ENCODE measurements around the gene PDE10A. TPM values are rescaled to one million over a fixed set of nuclear protein-coding genes. Genes with fewer than 3 reads are reported as not detected.

PDE10A gene
- total and polyA plus RNA-seq, 2 of the 8 experiments (the other 6 are each of a cell fraction or from before 2014, with no cell fraction given) = 1.1 to 2.4 TPM

GRCh38 chr6:165678904-165679303 lies 15.9 kb upstream of the PDE10A start (continued):
- TF ChIP-seq CHD7 (IDR thresholded peaks at IDR 0.05; ENCODE audit: insufficient replicate concordance, low read length) (no peak), SIX5 (IDR thresholded peaks at IDR 0.05; ENCODE audit: low read depth, low read length) (no peak), RFX5 (IDR thresholded peaks at IDR 0.05; ENCODE audit: borderline replicate concordance, low read depth, low read length) (no peak), EGR1 (IDR thresholded peaks at IDR 0.05; ENCODE audit: borderline replicate concordance, low read depth, low read length) (no peak), RAD21 (IDR thresholded peaks at IDR 0.05 in 1 of 2, conservative IDR thresholded peaks at IDR 0.05 in 1 of 2; ENCODE audit: low read depth in 2 of 2, low read length in 2 of 2) (no peak), POLR2AphosphoS5 (IDR thresholded peaks at IDR 0.05; ENCODE audit: low read depth, low read length) (no peak)
